ENCODE measurements around the gene GPD2. TPM values are rescaled to one million over a fixed set of nuclear protein-coding genes. Genes with fewer than 3 reads are reported as not detected.
A peak's percentile ranks its signal among the peaks of the same experiment; 100 is the strongest.

The GPD2 gene
- total and polyA plus RNA-seq, 8 donors = 2.8 to 17.7 (median 10.2) TPM

- intact Hi-C loops (cut with DNase I) = no loop called here
- 39 to 48% methylated on average over 2 of the region's 2 CpGs for WGBS, 2 donors
- H3K9me3 ChIP-seq = no peaks in the 10 kb centered on the region
These were observed 150.4 kb downstream of the GPD2 start for GRCh38 chr2:156586621-156587020.

GRCh38 chr2:156589381-156590079 is 153.4 kb downstream of the GPD2 start:
- intact Hi-C loops (cut with DNase I) = loop anchor here in 1 of 3 donors (10.0 kb wide), 1 partner anchor 265 kb away; no protein-coding TSS in a partner anchor
- H3K4me1 ChIP-seq = no peaks in the 10 kb centered on the region
- ATAC-seq (peak; percentile 38 to 90 (median 84)), FAIRE-seq (peak; percentile 57), DNase-seq (peak in 2 of 6 donors; percentile 5 to 17)
- H3K36me3 ChIP-seq = no peaks in the 10 kb centered on the region
- H3K4me3 ChIP-seq = no peak overlapping the region
- 32 to 39% methylated on average over 10 of the region's 10 CpGs for WGBS, 2 donors
- no peaks in the 10 kb centered on the region for H3K27me3 ChIP-seq
- H3K9me3 ChIP-seq = no peaks in the 10 kb centered on the region
- no peak overlapping the region for H3K27ac ChIP-seq
- TF ChIP-seq CTCF (IDR thresholded peaks at IDR 0.05) = peak in 2 of 4 donors; percentile 25 to 37

More at GRCh38 chr2:156586621-156587020, 150.4 kb downstream of the GPD2 start:
- Histone ChIP-seq H3K36me3 (no peaks in the 10 kb centered on the region), H3K27ac (no peak overlapping the region), H3K27me3 (no peaks in the 10 kb centered on the region), H3K4me3 (no peak overlapping the region), H3K4me1 (no peaks in the 10 kb centered on the region)
- no peak for TF ChIP-seq CTCF (IDR thresholded peaks at IDR 0.05)
- DNase-seq = no peak
- no peak for ATAC-seq
- no peak for FAIRE-seq

GRCh38 chr2:156590085-156590739 is 154.0 kb downstream of the GPD2 start:
- Histone ChIP-seq H3K4me3 (no peak overlapping the region), H3K27me3 (no peaks in the 10 kb centered on the region), H3K9me3 (no peaks in the 10 kb centered on the region), H3K27ac (no peak overlapping the region), H3K36me3 (no peaks in the 10 kb centered on the region), H3K4me1 (no peaks in the 10 kb centered on the region)
- WGBS, 2 donors = 51 to 52% methylated on average over 2 of the region's 2 CpGs
- DNase-seq (no peak), FAIRE-seq (no peak), ATAC-seq (no peak)
- no peak for TF ChIP-seq CTCF (IDR thresholded peaks at IDR 0.05)
- intact Hi-C loops (cut with DNase I) = loop anchor here in 1 of 3 donors (10.0 kb wide), 1 partner anchor 265 kb away; no protein-coding TSS in a partner anchor

- TF ChIP-seq CTCF (IDR thresholded peaks at IDR 0.05) = no peak
- Histone ChIP-seq H3K27me3 (no peaks in the 10 kb centered on the region), H3K27ac (no peak overlapping the region), H3K36me3 (no peaks in the 10 kb centered on the region), H3K9me3 (no peaks in the 10 kb centered on the region), H3K4me1 (no peaks in the 10 kb centered on the region), H3K4me3 (no peak overlapping the region)
- FAIRE-seq (no peak), ATAC-seq (no peak), DNase-seq (no peak)
- intact Hi-C loops (cut with DNase I) = loop anchor here in 1 of 3 donors (10.0 kb wide), 1 partner anchor 268 kb away; no protein-coding TSS in a partner anchor
- 70 to 79% methylated on average over 8 of the region's 8 CpGs for WGBS, 2 donors
These were observed 156.8 kb downstream of the GPD2 start for GRCh38 chr2:156592809-156593593.
